NB4 (cell line): ENCODE measurements around the gene KPTN.

ENCODE experiments used
- DNase-seq: peaks from one replicate; pipeline ENCODE4 v3.0.0; 2010; ENCODE audit warnings: low read depth
- H3K4me3 ChIP-seq: one replicate; pipeline ENCODE4 v1.5.1; 2011; ENCODE audit warnings: mild to moderate bottlenecking, low read depth, low read length, moderate library complexity
- MAX ChIP-seq: IDR thresholded peaks from 2 replicates; pipeline ENCODE4 v1.6.1; 2011; ENCODE audit warnings: low read depth, low read length
- MYC ChIP-seq: IDR thresholded peaks from 2 replicates; pipeline ENCODE4 v1.6.1; 2011; ENCODE audit warnings: low read depth, low read length
- POLR2A ChIP-seq: IDR thresholded peaks from 2 replicates; pipeline ENCODE4 v1.6.1; 2011; ENCODE audit warnings: mild to moderate bottlenecking; ENCODE audit not compliant: insufficient read length; ENCODE audit errors: extremely low read depth
- TF ChIP-seq, protein P1 (sequence below): IDR thresholded peaks from one replicate; pipeline ENCODE4 v1.5.1; 2012; ENCODE audit warnings: low read depth, low read length

KPTN gene

GRCh38 chr19:47492571-47493377, 8.8 kb upstream of the KPTN start:
- TF ChIP-seq MAX (no peak), POLR2A (no peak), MYC (no peak)
- TF ChIP-seq, protein P1, sequence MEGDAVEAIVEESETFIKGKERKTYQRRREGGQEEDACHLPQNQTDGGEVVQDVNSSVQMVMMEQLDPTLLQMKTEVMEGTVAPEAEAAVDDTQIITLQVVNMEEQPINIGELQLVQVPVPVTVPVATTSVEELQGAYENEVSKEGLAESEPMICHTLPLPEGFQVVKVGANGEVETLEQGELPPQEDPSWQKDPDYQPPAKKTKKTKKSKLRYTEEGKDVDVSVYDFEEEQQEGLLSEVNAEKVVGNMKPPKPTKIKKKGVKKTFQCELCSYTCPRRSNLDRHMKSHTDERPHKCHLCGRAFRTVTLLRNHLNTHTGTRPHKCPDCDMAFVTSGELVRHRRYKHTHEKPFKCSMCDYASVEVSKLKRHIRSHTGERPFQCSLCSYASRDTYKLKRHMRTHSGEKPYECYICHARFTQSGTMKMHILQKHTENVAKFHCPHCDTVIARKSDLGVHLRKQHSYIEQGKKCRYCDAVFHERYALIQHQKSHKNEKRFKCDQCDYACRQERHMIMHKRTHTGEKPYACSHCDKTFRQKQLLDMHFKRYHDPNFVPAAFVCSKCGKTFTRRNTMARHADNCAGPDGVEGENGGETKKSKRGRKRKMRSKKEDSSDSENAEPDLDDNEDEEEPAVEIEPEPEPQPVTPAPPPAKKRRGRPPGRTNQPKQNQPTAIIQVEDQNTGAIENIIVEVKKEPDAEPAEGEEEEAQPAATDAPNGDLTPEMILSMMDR: no peak
- no peak for DNase-seq
- H3K4me3 ChIP-seq: no peak overlapping the region

- H3K4me3 ChIP-seq: no peak overlapping the region
- no peak for DNase-seq
- TF ChIP-seq POLR2A: no peak
- no peak for TF ChIP-seq MYC
- TF ChIP-seq MAX: no peak
- TF ChIP-seq, protein P1: no peak
Observed at GRCh38 chr19:47492137-47492533, 8.1 kb upstream of the KPTN start.

GRCh38 chr19:47491358-47492136, 7.5 kb upstream of the KPTN start:
- TF ChIP-seq MAX: no peak
- TF ChIP-seq, protein P1: no peak
- TF ChIP-seq MYC: no peak
- no peak for TF ChIP-seq POLR2A
- H3K4me3 ChIP-seq: no peak overlapping the region
- DNase-seq: no peak

DNA sequence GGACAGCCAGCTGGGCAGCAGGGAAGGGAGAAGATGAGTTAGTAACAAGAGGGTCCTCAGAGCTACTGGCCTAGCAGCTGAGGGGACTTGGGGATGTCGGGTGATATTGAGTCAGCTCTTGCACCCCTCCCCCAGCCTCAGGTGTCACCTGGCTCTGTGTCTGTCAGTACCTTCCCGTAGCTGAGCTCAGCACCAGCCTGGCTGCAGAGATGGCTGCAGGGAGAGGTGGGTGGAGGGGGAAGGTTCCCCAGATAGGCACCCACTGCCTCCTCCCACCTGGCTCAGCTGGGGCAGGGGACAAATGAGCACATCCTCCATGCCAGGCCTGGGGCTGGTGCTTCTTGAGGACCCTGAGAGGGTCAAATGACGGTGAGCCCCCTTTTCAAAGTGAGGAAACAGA, 6.8 kb upstream of the KPTN start:
- DNase-seq: no peak
- no peak overlapping the region for H3K4me3 ChIP-seq
- TF ChIP-seq, protein P1: no peak
- TF ChIP-seq MYC: no peak
- TF ChIP-seq MAX: no peak
- no peak for TF ChIP-seq POLR2A

- no peak for DNase-seq
- no peak overlapping the region for H3K4me3 ChIP-seq
- TF ChIP-seq POLR2A (no peak), MYC (no peak), MAX (no peak)
- TF ChIP-seq, protein P1: no peak
Observed at GRCh38 chr19:47490031-47490430, 6.0 kb upstream of the KPTN start.
